Activated CD4-positive, alpha-beta T cell treated with anti-CD3 and anti-CD28 coated beads, Interleukin-2, amount 50 U/mL, for 1 hour (primary cell): Measurements from ENCODE around the gene ACTA1.
"Not testable (repeated sequence)": the region's sequence is repeated elsewhere in the genome, so short reads cannot be mapped to it uniquely, and the experiment has no call there.

Source experiments
- DNase-seq: peaks from one replicate; pipeline ENCODE4 v3.0.0-alpha.2; 2020

Gene ACTA1

DNA sequence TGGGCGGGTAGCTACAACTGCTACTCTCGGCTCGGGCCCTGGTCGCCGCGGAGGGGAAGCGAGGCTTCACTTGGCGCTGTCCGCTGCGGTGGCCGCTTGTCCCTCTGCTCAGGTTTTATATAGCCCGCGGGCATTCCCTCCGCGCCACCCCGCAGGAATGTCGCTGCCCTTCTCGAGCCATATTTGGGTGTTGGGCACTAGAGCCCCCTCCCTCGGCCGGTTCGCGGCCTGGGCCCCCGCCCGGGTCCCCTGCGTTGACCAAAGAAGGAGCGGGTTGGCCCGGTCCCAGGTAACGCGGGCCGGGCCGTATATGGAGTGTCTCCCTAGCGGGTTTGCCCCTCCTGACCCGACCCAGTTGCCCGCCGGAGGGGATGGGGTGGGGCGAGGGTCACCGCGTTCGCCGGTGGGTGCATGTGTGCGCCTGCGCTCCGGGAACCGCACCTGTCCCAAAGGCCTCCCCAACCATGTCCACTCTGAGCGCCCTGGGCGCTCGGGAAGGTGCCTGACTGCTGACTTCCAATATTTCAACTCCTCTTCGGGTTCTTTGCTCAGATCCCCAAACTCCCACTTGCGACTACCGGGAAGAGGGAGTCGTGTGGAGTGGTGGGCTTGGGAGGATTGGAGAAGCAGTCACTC lies at the start of gene ACTA1:
TSS of gene ACTA1 (minus strand) at position 90 of the 636 bp plus-strand sequence. CDS start 979 bp downstream, outside the sequence.
- DNase-seq: no peak

DNA sequence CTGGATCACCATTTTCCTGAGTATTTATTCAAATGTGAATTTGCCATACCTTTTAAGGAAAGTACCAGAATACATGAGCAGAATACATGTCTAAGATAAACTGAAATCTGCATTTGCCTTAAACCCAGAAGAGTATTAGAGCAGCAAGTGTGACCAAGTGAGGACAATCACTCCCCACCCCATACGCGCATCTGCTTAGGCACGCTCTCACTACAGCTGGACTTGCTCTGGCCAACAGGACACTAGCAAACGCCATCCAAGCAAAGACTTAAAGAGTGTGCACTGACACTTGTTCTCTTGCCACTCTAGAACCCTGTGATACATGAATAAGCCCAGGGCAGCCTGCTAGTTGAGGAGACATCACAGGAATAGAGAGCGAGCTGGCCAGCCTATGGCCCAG lies 48.6 kb upstream of the ACTA1 start:
- no peak for DNase-seq

DNA sequence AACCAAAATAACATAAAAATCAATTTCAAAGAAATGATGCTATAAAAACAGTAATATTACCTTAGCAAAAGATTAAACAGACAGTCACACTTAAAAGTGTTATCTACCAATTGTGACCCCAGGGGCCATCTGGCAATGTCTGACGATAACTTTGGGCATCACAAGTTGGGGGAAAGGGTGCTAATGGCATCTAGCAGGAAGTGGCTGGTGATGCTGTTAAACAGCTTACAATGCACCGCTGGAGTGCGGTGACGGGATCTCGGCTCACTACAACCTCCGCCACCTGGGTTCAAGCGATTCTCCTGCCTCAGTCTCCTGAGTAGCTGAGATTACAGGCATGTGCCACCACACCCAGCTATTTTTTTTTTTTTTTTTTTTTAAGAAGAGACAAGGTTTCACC lies 46.6 kb upstream of the ACTA1 start:
- DNase-seq: no peak

DNA sequence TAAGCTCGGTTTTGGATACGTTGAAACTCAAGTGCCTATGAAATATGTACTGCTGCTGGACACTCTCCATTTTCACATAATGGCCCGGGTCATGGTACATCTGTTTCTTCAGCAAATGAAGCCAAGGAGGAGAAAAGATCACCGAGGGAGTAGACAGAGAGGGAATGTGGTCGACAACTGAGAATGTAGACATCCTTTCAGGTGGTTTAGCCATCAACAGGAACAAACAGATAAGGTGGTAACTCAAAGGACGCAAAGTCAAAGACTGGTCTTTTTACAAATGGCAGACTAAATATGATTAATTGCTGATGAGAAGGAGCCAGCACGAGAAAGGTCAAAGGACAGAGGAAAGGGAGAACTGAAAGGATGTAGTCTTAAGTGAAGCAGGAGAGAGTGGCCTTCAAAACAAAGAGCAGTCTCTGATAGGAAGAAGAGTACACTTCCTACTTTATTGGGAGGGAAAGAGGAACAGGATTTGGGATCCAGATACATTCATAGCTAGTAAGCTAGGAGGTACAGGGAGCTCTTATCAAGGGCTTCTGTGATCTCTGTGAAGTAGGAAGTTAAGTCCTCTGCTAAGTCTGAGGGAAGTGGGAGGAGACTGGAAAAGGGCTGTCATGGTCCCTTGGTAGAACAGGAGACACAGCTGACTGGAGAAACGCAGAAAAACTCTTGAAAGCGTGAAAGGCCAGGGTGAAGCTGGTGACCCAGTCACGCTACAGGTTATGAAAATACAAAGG lies 45.9 kb upstream of the ACTA1 start:
- DNase-seq: no peak

DNA sequence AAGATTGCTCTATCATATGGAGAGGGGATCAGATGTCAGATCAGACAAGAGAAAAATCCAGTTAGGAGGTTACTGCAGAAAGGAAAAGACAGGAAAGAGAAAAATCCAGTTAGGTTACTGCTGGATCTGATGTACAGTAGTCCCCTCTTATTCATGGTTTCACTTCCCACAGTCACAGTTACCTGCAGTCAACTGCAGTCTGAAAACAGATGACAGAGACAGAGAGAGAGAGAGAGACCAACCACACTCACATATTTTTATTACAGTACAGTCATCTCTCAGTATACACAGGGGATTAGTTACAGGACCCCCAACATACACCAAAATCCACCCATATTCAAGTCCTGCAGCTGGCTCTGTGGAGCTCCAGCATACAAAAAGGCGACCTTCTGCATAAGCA lies 45.0 kb upstream of the ACTA1 start:
- no peak for DNase-seq

DNA sequence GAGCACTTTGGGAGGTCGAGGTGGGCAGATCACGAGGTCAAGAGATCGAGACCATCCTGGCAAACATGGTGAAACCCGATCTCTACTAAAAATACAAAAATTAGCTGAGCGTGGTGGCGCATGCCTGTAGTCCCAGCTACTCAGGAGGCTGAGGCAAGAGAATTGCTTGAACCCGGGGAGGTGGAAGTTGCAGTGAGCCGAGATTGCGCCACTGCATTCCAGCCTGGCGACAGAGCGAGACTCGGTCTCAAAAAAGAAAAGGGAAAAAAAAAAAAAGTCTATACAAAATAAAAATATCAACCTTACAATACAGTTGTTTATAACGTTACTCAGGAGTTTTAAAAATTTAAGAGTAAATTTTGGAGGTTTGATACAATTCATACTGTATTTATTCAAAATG lies 42.0 kb upstream of the ACTA1 start:
- not testable (repeated sequence) for DNase-seq

DNA sequence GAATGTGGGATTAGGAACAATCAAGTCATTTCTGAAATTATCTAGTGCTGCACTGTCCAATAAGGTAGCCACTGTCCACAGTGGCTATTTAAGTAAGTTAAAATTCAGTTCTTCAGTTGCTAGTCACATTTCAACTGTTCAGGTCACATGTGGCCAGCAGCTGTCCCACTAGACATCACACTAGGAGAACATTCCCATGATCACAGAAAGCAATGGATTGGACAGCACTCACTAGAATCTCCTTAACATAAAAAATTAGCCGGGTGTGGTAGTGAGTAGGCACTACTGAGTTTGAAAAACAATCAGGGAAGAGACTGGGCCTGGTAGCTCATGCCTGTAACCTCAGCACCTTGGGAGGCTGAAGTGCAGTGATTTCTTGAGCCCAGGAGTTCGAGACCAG lies 40.6 kb upstream of the ACTA1 start:
- no peak for DNase-seq

DNA sequence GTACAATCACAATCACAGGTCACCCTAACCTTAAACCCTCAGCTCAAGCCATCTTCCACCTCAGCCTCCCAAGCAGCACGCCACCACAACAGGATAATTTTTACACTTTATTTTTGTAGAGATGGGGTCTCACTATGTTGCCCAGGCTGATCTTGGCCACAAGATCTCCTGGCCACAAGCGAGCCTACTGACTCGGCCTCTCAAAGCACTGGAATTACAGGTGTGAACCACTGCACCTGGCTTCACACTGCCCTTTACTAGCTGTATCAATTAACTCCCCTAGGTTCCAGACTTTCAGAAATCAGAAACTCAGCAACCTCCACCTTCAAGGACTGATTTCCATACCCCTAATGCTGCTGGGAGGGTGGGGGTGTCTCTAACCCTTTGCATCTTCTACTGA lies 37.3 kb upstream of the ACTA1 start:
- no peak for DNase-seq

DNA sequence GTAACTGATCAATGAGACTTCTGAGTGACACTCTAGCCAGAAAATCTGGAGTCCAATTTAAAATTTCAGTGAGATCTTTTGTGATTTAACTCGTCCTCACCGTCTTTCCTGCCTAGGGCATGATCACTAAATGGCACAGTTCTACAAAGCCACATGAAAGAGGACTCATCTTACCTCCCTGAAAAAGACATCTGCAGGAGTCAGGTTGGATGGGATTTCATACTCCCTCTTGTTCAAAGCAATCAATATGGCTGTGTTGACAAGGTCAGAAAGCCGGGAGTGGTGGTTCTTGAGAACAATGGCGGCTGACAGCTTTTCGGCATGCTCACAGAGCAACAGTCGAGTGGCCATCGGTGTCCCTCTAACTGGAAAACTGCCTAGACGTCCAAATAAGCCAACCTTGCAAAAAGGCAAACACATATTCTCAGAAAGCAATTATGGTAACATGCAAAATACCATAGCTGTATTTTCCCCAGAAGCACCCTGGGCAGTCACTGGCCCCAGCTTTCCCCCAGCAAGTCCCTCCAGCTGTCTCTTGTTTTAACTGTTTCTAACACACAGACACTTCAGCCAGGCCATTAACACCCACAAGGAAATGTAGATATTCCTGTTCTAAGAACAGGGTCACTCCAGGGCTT lies 36.6 kb upstream of the ACTA1 start:
- DNase-seq: no peak

DNA sequence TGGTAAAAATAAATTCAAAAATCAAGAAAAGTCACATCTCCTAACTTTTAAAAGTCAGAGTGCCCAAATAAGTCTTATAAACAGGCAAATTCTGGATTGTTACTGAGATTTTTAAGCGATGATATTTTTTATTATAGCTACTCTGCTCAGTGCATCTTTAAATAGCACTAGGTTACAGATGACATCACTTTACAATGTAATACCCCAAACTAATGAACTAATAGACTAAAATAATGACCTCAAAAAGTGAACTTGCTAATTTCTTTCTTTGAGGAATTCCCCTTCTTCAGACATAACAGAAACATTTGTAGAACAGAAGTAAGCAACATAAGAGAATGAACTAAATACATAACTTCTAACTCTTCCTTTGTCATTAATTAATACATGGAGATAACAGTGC lies 33.0 kb upstream of the ACTA1 start:
- DNase-seq: no peak

DNA sequence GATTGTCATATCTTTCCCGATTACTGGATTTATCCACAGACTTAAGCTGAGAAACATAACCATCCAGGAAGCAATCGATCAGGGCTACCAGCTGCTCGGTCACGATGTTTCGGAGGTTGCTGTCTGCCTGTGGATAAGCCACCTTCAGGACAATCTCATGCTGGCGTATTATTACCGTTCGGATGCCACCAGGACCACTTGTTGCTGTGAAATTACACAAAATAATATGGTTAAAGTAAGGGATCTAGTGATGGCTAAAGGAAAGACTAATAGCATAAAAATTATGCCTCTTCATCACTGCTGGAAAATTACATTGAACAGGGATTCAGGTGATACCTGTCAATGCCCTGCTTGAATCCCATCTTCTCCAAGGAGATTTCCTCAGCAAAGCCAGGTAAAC lies 30.8 kb upstream of the ACTA1 start:
- DNase-seq: no peak

DNA sequence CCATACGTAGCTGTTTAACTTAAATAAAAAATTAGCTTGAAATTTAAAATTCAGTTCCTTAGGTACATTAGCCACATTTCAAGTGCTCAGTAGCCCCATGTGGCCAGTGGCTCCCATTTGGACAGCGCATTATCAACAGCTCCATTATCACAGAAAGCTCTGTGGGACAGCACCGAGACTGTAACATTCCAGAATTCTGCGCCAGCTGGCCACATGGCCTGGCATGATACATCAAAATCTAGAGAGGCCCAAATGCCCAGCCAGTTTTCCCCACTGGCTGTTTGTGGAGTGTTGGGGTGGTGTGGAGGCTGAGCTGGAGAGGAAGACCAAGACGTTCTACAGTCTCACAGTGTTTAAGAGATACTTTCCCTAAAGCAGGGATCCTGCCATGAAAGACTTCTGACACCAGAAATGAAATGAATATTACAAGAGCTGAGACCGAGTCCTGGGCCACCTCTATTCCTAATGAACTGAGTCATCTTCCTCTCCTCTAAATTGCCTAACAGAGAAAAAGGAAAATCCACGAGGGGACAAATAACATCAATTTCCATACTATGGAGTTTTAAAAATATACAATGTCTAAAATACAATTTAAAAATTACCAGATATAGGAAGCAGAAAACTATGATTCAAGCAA lies 27.3 kb upstream of the ACTA1 start:
- DNase-seq: no peak

DNA sequence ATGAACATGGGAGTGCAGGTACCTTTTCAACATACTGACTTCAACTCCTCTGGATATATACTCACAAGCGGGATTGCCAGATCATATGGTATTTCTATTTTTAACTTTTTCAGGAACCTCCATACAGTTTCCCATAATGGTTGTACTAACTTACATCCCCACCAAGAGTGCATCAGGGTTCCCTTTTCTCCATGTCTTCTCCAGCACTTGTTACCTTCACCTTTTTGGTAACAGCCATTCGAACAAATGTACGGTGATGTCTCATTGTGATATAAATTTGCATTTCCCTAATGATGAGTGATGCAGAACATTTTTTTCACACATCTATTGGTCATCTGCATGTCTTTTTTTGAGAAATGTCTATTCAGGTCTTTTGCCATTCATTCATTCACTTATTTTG lies 25.9 kb upstream of the ACTA1 start:
- no peak for DNase-seq

DNA sequence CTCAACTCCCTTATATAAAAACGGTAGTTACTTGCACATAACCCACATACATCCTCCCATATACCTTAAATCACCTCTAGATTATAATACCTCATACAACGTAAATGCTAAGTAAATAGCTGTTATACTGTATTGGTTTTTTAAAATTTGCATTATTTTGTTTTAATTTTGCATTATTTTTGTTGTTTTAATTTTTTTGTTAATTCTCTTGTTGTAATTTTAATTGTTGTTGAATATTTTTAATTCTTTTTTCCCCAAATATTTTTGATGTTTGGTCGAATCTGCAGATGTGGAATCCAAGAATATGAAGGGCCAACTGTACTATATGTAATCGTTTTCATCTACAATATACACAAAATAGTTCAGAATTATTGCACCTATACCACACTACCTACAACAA lies 23.5 kb upstream of the ACTA1 start:
- DNase-seq: no peak

DNA sequence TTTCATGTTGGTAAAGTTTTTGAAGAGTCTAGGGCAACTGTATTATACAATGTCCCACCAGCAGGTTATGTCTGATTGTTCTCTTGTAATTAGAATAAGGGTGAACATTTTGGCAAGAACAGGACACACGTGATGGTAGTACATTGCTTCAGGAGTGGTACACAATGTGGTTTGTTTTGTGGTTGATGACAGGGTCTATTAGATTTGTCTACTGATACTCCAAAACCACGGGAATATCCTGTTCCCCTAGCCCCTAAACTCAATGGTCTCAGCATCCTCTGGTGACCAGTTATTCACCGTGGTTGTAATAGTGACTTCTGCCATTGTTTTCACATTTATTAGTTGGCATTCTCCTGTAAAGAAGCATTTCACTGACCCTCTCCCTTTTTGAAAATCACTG lies 22.1 kb upstream of the ACTA1 start:
- DNase-seq: no peak

DNA sequence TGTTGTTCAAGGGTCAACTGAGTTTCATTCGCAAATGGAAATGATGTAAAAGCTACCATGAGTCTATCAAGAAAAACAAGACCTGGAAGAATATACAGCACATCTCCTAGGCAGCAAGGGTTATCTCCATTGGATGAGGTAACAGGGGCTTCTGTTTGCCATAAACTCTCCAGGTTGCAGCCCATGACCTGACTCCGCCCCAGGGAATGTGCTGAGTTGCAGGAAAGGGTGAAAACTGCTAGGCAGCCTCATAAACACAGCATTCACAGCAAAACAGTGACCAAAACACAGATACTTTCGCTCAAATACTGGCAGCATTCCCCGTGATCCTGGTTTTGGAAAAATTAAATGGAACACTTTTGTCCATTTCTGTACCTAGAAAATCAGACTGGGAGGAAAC lies 20.2 kb upstream of the ACTA1 start:
- DNase-seq: no peak

DNA sequence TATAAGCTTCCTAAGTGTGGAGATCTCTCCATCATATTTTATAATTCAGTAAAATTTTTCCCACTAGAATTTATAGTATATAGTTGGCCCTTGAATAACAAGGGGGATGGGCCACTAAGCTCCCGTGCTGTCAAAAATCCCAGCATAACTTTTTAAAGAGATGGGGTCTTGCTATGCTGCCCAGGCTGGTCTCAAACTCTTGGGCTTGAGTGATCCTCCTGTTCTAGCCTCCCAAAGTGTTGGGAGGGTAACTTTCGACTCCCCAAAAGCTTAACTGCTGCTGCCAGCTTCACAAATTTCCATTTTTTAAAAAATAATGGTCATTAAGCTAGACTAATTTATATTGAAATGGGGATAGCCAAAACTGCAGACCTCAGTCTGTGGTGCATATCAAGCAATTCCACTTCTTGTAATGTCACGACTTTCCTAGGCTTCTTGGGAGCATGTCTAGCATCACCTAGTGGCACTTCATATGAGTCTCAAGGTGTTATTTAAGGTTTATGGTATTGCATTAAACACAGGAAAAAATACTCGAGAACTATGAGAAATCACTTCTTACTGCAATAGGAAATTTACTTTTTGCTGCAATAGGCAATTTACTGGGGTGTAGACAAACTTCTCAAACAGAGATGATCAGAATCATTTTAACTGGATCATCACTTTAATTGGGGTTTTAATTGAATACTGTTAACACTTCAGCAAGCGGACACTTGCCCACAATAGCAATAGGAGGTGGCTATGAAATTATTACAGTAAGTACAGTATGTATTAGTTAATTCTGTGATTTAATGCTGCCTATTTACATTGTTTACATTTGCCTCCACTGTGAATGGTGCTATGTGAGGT lies 19.3 kb upstream of the ACTA1 start:
- no peak for DNase-seq

DNA sequence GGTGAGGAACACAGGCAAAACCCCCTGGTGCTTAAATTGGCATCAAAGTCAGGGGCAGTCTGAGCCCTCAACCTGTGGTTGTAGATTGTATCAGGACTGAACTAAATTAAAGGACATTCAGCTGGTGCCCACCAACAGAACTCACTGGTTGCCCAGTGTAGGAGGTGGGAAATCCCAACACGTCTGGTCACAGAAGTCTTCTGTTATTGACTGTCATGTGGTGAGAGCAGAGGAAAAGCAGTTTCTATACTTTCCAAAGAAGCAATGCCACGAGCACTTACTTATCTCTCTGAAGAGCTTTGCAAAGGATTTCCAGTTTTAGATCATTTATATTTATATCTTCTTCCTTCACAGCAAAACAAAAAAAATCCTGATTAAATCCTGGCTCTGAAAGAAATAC lies 15.0 kb upstream of the ACTA1 start:
- no peak for DNase-seq

DNA sequence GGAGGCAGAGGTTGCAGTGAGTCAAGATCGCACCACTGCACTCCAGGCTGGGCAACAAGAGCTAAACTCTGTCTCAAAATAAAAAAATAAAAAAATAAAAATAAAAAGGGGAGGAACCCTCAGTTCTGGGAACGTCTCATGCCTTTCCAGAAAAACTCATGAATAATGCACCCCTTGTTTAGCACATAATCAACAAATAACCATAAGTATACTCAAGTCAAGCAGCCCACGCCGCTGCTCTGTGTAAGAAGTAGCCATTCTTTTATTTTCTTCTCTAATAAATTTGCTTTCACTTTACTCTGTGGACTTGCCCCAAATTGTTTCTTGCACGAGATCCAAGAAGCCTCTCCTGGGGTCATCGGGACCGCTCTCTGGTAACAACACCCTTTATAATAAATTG lies 14.5 kb upstream of the ACTA1 start:
- DNase-seq: no peak

DNA sequence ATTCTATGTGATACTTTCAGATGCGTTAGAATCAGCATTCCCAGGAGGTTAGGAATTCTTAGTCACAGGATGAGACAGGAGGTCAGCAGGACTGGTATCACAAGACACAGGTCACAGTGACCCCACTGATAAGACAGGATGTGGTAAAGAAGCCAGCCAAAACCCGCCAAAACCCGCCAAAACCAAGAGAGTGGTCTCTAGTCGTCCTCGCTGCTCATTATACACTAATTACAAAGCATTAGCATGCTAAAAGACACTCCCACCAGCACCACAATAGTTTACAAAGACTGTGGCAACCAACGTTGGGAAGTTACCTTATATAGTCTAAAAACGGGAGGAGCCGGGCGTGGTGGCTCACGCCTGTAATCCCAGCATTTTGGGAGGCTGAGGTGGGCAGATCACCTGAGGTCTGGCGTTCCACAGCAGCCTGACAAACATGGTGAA lies 13.9 kb upstream of the ACTA1 start:
- DNase-seq: no peak

DNA sequence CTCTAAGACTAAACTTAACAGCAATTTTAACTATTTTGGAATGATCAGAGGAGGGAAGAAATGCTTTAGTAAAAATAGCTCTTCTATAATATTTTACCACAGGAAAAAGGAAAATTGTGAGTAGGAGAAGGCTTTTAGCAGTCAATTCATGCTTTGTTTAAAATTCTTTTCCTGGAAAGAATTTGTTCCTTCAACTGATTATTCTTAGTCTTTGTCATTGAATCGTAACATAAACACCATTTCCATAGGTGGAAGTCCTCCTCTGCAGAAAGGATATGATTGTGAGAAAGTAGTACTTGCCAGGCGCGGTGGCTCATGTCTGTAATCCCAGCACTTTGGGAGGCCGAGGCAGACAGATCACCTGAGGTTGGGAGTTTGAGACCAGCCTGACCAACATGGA lies 11.9 kb upstream of the ACTA1 start:
- DNase-seq: no peak

DNA sequence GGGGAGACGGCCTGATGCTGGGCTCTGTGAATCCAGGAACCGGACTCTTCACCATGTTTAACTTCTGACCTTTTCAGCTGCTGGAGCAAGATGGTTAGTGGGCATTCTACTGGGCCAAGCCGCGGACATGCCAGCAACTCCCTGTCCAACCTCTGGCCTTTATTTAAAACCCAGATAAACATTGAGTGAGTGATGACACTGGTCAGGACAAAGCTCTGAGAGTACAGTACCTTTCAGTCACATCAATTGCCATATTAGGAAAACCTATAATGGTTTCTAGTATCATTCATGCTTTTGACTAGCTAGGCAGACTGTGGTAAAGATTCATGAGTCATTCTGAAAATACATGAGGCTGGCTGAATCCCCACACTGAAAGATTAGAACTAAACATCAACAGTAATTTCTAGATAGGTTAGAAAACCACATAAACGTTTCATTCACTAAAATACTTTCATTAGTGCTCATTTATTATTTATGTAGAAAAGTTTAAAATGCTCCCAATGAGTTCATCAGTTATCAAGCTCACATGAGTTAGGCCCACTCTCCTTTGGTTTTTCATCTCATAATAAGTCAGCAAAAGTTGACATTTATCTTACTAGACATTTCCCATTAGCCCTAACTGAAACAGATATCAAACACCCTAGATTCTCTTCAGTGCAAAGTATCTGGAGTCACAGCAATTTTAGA lies 7.1 kb upstream of the ACTA1 start:
- no peak for DNase-seq
